Calu3 (cell line): ENCODE data around the gene RPN1. TPM values are rescaled to one million over a fixed set of nuclear protein-coding genes. Genes with fewer than 3 reads are reported as not detected.

Source experiments
- BruUV-seq: library from RNA; stranded (reverse); fragments of 400-500 nt; replicated peaks from 2 replicates; lab custom pipeline; 2021; lab: Mats Ljungman, UMichigan
- CTCF ChIA-PET: fragments of 300-600 bp; sonication (Branson Sonifier 250); formaldehyde crosslinking; loops from one replicate; lab custom pipeline; 2022; ENCODE audit warnings: antibody characterized with exemption; lab: Charles Lee
- DNase-seq: peaks from one replicate; pipeline ENCODE4 v3.0.0; 2022
- H3K27ac Mint-ChIP-seq: one replicate; pipeline ENCODE4 v1.8.0; 2022; ENCODE audit warnings: mixed read lengths; ENCODE audit not compliant: unreplicated experiment
- H3K27me3 Mint-ChIP-seq: one replicate; pipeline ENCODE4 v1.8.0; 2022; ENCODE audit warnings: mixed read lengths; ENCODE audit not compliant: unreplicated experiment
- H3K36me3 Mint-ChIP-seq: one replicate; pipeline ENCODE4 v1.8.0; 2022; ENCODE audit warnings: mild to moderate bottlenecking, moderate library complexity, mixed read lengths; ENCODE audit not compliant: insufficient read depth, unreplicated experiment
- H3K4me1 Mint-ChIP-seq: one replicate; pipeline ENCODE4 v1.8.0; 2022; ENCODE audit warnings: mild to moderate bottlenecking, low read depth, mixed read lengths; ENCODE audit not compliant: unreplicated experiment
- H3K4me3 Mint-ChIP-seq: one replicate; pipeline ENCODE4 v1.8.0; 2022; ENCODE audit warnings: mild to moderate bottlenecking, low read depth, moderate library complexity, mixed read lengths; ENCODE audit not compliant: unreplicated experiment
- H3K9me3 Mint-ChIP-seq: one replicate; pipeline ENCODE4 v1.8.0; 2022; ENCODE audit warnings: low read depth, mixed read lengths; ENCODE audit not compliant: unreplicated experiment
- CTCF ChIP-seq: fragments of 200-600 bp; IDR thresholded peaks from one replicate; pipeline ENCODE4 v1.8.0; 2022; ENCODE audit warnings: antibody characterized with exemption; ENCODE audit not compliant: unreplicated experiment
- intact Hi-C: fragments of 100-400 bp; cut with micrococcal nuclease; formaldehyde crosslinking; loops from one replicate; pipeline ENCODE4 v1.10.0; 2022; ENCODE audit not compliant: unreplicated experiment
- total RNA-seq: library from RNA; stranded (reverse); gene quantifications from 2 replicates; pipeline ENCODE4 v1.2.3, GENCODE V29; 2022

RPN1 gene
- total RNA-seq, 1 experiment from 2014 or later = 474 TPM

DNA sequence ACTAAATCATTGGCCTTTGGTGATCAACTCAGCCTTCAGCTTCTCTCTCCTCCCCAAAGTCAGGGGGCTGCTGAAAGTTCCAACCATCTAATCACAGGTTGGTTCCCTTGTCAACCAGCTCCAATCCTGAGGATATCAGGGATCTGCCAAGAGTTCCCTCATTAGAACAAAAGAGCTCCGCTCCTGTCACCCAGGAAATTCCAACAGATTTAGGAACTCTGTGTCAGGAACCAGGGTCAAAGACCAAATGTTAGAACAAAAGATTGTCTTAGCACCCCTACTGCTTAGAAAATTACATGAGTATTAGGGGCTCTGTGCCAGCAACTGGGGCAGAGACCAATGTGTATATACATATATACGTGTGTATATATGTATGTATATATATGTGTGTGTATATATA is 43.1 kb upstream of the RPN1 start:
- CTCF ChIA-PET = interaction anchor here (0.5 kb wide), 1 partner anchor 36 kb away, joined by 4 read pairs; no protein-coding TSS in a partner anchor
- Mint-ChIP-seq H3K9me3 (no peaks in the 10 kb centered on the region), H3K36me3 (peaks cover 17% of the 10 kb centered on the region), H3K4me1 (peaks cover 7% of the 10 kb centered on the region), H3K4me3 (no peak overlapping the region), H3K27me3 (no peaks in the 10 kb centered on the region), H3K27ac (no peak overlapping the region)
- no peak for TF ChIP-seq CTCF
- no peak for DNase-seq
- intact Hi-C loops = no loop called here
- BruUV-seq = no TSS peak

GRCh38 chr3:128689060-128689459 is 38.4 kb upstream of the RPN1 start:
- H3K27ac Mint-ChIP-seq = no peak overlapping the region
- peaks cover 7% of the 10 kb centered on the region for H3K4me1 Mint-ChIP-seq
- no peaks in the 10 kb centered on the region for H3K27me3 Mint-ChIP-seq
- no TSS peak for BruUV-seq
- no peaks in the 10 kb centered on the region for H3K9me3 Mint-ChIP-seq
- no peak overlapping the region for H3K4me3 Mint-ChIP-seq
- intact Hi-C loops = no loop called here
- DNase-seq = no peak
- CTCF ChIA-PET = interaction anchor here (0.7 to 1.2 kb wide), 3 partner anchors 9 to 58 kb away, joined by 3 read pairs; no protein-coding TSS in a partner anchor
- H3K36me3 Mint-ChIP-seq = peaks cover 7% of the 10 kb centered on the region
- no peak for TF ChIP-seq CTCF

- no peak for DNase-seq
- no peak overlapping the region for H3K27ac Mint-ChIP-seq
- no peaks in the 10 kb centered on the region for H3K9me3 Mint-ChIP-seq
- no peak overlapping the region for H3K4me3 Mint-ChIP-seq
- H3K27me3 Mint-ChIP-seq = no peaks in the 10 kb centered on the region
- BruUV-seq = no TSS peak
- TF ChIP-seq CTCF = no peak
- CTCF ChIA-PET = no interaction called here
- peaks cover 2% of the 10 kb centered on the region for H3K36me3 Mint-ChIP-seq
- intact Hi-C loops = no loop called here
- H3K4me1 Mint-ChIP-seq = peaks cover 3% of the 10 kb centered on the region
These were observed 35.8 kb upstream of the RPN1 start for GRCh38 chr3:128686465-128686864.

GRCh38 chr3:128684986-128685726 is 34.5 kb upstream of the RPN1 start:
- TF ChIP-seq CTCF = no peak
- H3K27ac Mint-ChIP-seq = no peak overlapping the region
- H3K9me3 Mint-ChIP-seq = no peaks in the 10 kb centered on the region
- no peak for DNase-seq
- H3K4me1 Mint-ChIP-seq = peaks cover 10% of the 10 kb centered on the region
- CTCF ChIA-PET = interaction anchor here (0.6 to 1.0 kb wide), 3 partner anchors 94 to 568 kb away, joined by 4 to 9 read pairs (median 4); partner anchors contain the start of gene CFAP92
- peaks cover 15% of the 10 kb centered on the region for H3K36me3 Mint-ChIP-seq
- H3K4me3 Mint-ChIP-seq = no peak overlapping the region
- H3K27me3 Mint-ChIP-seq = no peaks in the 10 kb centered on the region
- no TSS peak for BruUV-seq
- intact Hi-C loops = loop anchor here (5.0 kb wide), 1 partner anchor 42 kb away; the partner anchor contains the start of gene RAB7A
